Smooth muscle cell of the brain vasculature (primary cell): ENCODE data around the gene SUMO1.

Source experiments
- DNase-seq: peaks from one replicate; pipeline ENCODE4 v3.0.0-alpha.2; 2012; ENCODE audit warnings: low read depth, low spot score

The SUMO1 gene

DNA sequence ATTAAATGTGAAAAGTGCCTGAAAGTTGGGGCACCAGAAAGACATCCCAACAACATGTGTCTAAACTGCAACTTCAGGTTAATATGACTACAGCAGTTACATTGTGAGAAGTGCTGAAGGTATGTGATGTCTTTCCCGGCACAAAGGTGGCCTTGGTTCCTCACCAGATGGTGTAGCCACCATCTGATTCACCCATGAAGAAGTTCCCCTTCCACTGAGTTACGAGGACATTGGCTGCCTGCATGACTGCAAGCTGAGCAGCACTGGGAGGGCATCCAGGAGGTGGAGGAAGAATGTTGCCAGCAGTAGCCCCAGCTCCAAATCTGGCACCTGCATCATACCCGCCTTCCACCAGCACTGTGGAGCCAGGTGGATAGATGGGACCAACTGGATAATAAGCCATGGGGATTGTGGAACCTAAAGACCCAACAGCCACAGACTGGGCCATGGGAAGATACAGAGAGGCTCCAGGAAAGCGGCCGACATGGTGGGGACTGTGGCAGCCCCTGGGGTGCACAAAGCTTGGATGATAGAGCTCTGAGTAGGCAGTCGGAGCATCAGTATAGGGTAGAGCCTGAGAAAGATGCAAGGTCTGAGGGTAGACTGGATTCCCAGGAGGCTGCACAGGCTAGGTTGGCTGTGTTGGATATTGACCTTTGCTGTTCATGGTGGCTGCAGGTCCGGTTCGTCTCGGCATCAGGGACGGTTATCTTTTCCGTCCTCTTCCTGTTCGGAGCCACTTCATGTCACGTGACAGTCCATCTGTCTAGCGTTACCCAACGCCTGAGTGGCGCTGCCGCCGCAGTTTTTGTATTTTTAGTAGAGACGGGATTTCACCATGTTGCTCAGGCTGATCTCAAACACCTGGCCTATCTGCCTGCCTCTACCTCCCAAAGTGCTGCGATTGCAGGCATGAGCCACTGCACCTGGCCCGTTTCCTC is 36.9 kb downstream of the SUMO1 start:
- DNase-seq = no peak

DNA sequence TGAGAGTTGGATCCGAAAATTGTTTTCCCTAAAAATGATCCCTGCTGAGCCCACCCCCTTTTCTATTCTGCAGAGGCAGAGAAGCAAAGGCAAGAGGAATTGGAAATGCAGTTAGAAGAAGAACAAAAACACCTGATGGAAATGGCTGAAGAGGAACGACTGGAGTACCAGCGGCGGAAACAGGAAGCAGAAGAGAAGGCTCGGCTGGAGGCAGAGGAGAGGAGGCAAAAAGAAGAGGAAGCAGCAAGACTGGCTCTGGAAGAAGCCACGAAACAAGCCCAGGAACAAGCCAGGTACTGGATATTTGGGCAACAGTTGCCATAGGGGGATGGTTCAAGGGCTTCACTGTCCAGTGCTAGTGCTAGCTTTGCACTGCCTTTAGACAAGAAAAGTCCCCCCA is 41.7 kb downstream of the SUMO1 start:
- no peak for DNase-seq

DNA sequence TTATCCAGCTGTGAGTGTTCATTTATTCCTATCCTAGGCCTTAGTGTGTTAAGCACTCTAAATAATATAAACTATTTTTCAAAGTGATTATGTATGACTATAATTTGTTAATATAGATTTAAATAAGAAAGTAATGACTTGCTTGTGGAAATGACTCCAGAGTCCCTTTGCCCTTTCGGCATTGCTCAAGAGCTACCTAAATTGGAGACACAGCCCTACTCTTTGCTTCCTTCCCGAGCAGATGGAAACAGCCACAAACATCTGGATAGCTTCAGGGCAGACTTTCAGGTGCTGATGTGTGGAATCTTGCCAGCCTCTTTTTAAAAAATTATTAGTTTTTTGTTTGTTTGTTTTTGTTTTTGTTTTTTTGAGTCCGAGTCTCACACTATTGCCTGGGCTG is 44.0 kb downstream of the SUMO1 start:
- no peak for DNase-seq

DNA sequence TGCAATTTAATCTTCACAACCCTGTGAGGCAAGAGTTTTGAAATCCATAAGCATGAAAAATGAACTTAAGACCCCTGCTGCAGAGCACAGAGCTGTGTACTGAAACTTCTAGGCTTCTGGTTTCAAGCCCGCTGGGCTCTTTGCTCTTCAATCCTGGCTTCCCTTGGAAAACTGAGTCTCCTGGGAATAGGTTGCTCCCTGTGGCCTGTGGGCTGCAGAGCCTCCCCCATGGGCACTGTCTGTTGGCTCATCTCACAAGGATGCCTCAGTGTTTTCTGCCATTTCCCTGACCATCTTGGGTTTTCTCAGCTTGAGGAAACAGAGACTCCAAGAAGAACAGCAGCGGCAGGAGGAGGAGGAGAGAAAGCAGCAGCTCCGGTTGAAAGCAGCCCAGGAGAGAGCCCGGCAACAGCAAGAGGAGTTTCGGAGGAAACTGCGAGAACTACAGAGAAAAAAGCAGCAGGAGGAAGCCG is 44.5 kb downstream of the SUMO1 start:
- no peak for DNase-seq

DNA sequence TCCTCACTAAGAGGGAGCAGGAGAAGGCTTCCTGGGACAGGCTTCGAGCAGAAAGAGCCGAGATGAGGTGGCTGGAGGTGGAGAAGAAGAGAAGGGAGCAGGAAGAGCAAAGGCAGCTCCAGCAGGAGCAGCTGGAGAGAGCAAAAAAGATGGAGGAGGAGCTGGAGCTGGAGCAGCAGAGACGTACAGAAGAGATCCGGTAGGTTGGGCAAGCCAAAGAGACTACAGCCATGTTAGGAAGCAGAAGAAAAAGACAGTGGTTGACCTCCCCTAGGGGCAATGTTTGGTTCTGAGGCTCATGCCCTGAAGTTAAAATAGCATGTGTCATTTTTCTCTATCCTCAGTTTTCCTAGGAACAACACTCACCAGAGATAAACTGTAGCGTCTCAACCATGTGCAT is 45.1 kb downstream of the SUMO1 start:
- no peak for DNase-seq

DNA sequence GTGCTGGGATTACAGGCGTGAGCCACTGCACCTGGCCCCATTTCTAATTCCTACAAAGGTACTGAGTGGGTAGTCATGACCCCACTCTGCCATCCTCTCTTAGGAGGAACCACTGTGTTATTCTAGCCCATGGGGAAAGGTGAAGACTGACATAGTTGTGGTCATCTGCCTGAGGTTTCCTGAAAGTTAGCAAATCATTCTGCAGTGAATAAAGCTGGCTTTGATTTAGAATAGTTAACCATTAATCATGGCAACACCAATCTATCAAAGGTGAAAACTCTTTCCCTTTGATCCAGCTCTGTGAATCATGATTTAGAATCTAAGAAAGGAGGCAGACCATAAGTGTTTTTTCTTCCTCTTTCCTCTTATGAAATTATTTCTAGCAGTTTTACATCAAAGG is 50.8 kb downstream of the SUMO1 start:
- DNase-seq = no peak

DNA sequence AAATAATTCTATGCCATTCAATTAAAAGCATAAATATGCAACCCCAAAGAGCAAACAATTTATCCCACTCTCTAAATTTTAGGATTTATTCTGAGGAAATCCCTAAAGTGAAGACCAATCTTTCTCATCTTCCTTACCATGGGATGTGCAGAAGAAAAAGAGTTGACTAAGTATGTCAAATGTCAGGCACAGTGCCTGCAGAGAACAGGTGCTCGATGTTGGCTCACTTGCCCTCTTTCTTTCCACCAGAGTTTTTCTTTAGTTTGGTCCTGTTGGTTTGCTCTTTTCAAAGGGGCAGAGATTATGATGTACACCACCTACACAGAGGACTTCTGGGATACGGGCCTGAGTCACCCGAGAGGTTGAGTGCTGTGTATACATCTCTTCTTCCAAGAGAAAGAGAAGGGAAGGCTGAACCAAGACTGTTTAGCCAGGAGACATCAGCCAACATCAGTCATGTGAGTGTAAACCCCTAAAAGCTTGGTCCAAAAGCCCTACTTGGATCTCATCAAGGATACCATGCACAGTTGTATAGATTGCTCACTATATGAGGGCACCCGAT is 51.7 kb downstream of the SUMO1 start:
- no peak for DNase-seq

DNA sequence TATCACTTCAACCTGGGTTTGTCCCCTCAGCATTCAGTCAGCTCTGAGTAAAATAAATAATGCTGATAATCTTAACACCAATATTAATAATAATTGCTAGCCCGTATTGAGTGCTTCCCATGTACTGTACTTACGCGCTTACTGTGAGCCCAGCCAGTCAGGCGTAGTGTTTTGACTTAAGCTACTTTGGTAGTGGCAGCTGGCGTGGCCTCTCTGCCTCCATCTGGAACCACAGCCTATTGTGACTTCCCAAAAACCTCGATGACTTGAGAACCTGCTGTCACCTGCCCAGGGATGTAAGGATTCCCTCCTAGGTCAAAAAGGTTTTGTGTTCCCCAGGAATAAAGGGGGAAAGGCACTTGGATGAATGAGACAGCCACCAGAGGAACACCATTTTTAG is 53.2 kb downstream of the SUMO1 start:
- DNase-seq = no peak

DNA sequence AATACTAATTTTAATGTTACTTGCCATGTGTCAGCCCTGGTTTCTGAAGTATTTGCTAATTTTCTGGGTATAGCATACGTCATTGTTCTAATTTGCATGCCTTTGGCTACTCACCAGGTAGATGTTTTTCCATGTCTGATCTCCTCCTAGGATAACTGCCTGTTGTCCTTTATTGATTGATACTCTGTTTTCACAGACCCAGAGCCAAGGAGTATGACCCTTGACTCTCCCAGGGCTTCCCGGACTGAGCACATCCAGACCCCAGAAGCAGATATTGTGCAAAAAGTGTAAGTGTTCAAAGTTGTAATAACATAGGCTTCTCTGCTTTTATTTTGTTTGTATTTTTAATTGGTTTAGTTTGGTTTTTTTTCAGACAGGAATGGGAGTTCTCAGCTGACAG is 53.8 kb downstream of the SUMO1 start:
- no peak for DNase-seq

DNA sequence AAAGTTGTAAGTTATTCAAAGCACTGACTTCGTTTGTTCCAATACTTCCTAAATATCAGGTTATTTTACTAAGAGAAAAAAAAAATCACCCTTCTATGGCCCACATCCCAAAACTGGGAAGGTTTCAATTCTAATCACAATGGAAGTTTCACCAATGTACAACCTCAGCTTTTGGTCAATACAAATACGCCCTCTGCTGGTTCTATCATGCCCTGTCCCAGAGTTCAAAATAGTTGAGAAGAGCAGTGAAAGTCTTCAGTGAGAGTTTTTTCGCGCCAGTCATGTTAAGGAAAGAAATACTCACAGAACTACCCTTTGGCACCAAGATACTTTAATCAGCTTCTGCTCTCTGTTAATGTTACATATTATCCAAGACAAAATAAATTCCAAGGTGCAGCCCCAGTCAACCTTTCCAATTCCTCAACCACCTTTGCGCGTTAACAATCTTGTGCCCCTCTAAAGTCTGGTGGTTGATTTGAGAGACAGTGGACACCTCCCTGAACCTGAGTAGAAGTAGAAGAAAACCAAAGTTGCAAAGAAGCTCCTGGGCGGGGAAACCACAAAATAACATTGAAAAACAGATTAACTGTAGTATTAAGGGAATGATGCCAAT is 59.9 kb downstream of the SUMO1 start:
- DNase-seq = no peak

DNA sequence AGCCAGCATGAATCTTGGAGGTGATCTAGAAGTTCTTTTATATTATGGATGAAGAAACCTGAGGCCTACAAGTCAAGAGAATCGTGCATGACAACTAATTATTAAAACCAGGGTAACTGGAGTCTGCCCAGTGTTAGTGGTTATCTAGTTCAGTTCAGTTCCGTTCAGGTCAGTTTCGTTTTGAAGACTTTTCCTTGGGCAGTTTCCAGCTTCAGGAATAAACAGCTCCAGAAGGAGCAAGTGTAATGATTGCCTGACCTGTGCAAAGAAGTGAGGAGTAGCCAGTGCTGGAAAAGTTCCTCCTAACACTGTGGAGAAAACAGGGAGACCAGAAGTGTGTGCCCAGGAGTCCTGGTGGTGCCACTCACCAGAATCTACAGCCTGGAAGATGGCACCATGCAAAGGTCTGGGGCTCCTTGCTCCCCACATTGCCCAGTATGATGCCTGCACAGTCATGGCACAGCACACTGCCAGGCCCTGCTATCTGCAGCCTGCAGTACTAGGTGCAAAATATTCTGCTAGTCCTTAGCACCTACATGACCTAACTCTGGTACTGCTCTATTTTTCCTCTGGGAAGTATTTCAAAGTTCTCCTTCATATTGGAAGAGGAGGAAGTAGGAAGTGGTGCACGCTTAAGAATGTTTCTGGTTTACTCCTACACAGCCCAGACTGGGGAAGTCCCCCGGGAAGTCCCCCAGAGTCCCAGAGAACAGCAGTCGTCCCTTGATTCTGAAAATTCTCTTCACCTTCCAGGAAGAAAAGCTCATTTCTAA is 65.8 kb downstream of the SUMO1 start:
- no peak for DNase-seq

DNA sequence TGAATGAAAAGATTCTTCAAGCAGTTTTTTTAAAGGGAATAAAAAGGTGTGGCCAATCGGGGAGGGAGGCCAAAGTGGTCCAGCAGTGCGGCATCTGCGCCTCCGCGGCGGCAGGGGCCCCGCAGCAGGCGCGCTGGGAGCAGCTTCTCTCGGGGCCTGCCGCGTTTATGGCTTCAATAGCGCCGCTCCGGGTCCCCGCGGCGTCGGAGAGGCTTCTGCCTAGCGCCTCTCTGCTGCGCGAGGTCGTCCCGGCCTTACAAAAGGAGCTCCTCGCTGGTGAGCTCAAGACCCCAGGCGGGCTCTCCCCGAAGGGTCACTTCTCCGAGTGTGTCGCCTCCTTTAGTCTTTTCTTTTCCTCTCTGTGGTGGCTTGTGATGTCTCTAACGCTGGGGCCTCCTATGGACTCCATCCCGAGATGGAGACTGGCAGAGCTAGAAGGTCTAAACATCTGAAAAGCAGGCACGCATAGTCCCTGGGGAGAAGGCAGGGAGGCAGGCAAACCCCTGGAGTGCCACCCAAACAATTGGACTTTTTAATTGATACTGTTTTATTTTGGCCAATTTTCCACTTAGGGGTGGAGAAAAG is 67.1 kb downstream of the SUMO1 start:
- DNase-seq = no peak

DNA sequence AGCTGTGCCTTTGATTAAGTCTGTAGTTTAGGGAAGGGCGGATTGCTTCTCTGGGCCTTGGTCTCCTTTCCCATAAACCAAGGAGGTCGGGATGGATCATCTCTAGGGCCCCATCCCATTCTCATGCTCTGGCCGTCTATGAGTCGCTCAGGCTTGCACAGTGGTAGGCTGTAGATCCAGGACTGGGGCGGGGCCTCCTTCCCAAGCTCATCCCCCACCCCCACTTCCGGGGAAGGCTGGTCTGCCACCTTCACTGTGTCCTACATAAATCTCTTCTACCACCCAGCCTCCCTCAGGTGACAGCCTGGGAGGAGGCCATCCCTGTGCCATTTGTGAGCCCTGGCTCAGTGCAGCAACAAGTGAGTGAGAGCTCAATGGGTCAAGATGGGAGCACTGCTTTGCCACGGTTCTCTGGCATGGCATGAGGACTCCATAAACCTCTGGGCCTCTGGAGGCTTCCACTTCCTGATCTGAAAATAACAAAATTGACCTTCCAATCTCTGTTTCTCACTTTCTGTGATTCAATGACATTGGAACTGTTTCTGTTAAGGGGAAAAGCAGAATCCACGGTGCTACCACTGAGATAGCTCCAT is 68.5 kb downstream of the SUMO1 start:
- no peak for DNase-seq

DNA sequence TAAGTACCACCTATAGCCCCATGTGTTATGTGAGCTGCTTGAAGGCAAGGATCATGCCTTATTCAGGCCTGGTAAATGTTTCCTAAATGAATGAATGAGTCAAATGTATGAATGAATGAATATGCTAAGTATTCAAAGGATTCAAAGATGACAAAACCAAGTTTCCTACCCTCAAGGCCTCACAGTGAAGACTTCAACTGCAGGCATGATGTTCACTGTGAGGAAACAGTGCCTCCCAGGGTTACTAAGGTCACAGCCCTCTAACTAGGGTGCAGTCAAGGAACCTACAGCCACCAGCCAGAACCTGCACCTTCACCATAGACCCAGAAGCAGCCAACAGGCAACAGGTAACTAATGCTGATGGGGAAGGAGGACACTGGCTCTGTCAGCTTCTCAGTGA is 69.3 kb downstream of the SUMO1 start:
- DNase-seq = no peak

DNA sequence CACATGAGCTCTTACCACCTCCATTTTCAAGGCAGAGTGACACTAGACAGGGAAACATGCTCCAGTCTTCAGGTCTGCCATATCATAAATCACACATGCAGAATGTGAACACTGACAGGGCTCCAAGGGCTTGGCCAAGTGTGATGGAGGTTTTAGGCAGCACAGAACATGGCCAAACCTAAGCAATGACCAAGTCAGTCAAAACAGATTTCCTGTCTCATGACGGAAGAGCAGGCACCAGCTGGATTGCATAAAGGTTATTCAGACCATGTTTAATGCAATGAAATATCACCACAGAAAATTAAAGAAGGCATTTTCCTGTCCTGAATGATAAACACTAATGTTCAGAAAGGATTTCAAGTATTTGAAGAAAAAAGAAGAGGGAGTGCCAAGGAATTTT is 72.5 kb downstream of the SUMO1 start:
- no peak for DNase-seq

DNA sequence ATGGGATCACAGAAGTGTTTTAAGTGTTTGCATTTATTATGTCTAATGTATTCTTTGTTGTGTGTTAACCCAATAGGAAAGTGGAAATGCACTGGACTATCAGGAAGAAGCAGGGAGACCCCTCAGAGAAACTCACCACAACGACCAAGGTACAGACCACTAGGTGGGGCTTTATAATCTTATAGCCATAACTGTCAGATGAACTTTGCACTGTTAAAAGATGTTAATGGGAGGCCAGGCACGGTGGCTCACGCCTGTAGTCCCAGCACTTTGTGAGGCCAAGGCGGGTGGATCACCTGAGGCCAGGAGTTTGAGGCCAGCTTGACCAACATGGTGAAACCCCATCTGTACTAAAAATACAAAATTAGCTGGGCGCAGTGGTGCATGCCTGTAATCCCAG is 73.2 kb downstream of the SUMO1 start:
- no peak for DNase-seq

DNA sequence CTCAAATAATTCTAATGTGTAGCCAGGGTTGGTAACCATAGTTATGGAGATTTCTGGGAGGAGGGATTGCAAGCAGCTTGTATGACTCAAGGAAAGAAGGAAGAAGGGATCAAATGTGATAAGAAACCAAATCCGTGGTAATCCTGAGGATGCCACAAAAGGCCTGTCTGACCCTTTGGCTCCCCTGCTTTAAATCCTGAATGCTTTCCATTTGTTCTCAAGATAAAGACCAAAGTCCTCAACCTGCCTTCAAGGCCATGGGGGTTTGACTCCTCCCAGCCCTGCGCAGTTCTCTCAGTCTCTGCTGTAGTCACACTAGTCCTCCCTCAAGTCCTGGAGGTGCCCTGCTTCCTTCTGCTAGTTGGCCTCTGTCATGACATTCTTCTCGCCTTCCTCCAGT is 74.0 kb downstream of the SUMO1 start:
- no peak for DNase-seq

DNA sequence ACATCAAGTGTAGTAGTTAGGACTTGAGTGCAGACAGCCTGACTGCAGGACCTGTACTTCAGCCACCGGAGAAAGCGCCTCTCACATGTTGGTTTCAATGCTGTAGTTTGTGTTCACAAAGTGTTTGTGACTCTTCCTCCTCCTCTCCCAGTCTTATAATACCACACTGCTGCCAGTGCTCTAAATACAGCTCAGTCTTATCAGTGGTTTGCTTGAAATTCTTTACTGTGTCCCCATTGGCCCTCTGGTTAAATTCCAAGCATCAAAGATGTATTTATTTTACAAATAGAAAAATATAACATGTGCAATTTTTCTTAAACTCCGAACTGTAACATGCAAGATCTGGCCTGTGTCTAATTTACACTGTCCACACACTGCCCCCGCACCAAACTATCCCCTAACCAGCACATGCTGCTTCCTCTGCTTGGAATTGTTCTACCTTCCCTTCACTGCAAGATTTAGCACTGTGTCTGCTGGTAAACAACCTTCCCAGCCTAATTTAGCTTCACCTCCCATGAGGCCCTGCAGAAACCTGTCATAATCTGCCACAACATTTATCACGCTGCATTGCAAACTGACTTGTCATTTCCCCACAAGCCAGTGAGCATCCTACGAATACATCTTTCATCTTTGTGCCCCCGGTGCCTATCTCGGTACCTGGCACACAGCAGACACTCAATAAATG is 77.1 kb downstream of the SUMO1 start:
- DNase-seq = no peak

DNA sequence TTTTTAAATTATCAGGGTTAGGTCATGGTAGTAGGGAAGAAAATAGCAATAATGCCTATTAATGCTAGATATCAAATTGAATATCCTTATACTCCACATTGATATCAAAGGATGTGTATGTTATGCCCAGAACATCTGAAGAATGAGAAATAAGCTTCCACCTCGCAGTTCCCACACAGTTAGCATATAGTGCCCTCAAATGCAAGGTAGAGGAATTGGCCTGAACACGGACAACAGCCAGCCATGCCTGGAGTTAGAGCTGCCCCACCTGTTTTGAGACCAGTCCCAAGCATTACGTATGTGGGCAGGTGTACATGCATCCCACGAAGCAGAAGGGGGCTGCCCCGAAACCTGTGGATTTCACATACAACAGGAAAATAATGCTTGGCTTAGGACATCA is 79.6 kb downstream of the SUMO1 start:
- no peak for DNase-seq

DNA sequence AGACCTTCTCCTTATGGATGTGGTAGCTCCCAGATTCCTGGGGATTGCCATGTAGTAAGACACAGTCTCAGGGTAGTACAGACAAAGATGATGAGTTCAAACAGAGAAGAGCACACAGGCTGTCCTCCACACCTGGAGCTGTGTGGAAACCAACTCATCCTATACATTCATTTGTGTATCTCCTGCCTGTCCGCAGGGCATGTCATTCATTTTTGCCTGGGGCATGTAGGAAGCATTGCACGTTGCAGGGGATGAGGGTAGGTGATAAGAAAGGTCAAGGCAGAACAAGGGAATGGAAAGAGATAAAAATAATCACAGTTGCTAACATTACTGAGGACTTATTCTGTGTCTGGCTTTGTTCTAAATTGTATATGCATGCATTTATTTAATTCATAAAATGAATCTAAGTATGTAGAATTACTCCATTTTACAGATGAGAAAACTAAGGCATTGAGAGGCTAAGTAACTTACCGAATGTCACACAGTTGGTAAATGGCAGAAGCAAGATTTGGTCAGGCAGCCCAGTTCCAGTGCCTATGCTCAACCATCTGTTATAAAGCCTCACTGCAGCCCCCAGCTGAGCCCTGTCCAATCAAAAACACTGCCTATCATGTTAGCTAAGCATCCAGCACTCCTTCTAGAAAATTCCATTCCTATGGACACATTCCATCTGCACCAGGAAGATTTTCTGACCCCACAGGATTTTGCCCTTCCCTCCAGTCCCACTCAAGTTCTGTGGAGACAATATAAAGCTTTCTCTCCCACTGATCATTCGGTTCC is 81.0 kb downstream of the SUMO1 start:
- DNase-seq = no peak
